Measurements from ENCODE around the gene MKRN1.
"Not testable (repeated sequence)": the region's sequence is repeated elsewhere in the genome, so short reads cannot be mapped to it uniquely, and the experiment has no call there.

MKRN1 gene, protein sequence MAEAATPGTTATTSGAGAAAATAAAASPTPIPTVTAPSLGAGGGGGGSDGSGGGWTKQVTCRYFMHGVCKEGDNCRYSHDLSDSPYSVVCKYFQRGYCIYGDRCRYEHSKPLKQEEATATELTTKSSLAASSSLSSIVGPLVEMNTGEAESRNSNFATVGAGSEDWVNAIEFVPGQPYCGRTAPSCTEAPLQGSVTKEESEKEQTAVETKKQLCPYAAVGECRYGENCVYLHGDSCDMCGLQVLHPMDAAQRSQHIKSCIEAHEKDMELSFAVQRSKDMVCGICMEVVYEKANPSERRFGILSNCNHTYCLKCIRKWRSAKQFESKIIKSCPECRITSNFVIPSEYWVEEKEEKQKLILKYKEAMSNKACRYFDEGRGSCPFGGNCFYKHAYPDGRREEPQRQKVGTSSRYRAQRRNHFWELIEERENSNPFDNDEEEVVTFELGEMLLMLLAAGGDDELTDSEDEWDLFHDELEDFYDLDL

GRCh38 chr7:140479062-140479738 is at the start of gene MKRN1:
Gene MKRN1 (minus strand): TSS chr7:140479505. CDS start chr7:140479344, 161 bp downstream.
- DNase-seq: peak; percentile 90

DNA sequence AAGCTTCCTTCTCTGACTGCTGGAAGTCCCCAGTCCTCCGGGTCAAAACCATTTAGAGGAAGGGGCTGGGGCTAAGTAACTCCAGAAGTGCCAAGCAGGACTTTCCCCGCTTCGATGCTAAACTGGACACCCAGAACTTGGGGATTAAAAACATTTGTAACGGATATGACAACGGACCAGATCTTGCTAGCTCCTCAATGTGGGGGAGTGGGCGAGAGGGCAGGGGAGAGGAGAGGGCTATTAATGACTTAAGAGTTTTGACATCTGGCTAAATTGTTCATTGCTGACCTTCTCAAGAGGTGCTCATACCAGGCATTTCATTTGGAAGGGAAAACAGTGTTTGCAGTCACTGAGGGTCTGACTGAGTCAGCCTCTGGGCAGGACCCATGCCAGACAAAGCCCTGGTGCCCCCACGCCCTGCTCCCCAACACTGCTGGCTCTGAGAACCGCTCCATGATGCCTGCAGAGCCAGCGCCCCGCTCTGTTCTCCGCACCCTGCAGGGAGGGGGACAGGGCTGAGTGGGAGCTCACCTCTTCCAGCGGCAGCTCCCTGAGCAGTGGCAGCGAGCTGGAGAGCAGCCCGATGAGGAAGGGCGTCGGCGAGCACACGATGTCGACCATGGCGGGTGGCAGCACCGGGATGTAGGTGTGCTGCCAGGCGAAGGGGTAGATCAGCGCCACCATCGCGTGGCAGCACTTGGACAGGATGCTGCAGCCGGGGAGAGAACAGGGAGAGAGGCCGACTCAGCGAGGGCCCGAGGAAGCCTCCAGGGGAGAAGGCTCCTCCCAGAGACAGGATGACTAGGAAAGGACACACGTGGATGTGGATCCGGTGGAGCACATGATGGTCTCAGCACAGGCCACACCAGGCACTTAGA is 47.7 kb upstream of the MKRN1 start:
- no peak for DNase-seq

- DNase-seq: no peak
These were observed 46.9 kb upstream of the MKRN1 start for GRCh38 chr7:140526214-140526613.

GRCh38 chr7:140525743-140526142 is 46.4 kb upstream of the MKRN1 start:
- peak; percentile 2 for DNase-seq

- DNase-seq: no peak
These were observed 42.1 kb upstream of the MKRN1 start for GRCh38 chr7:140521421-140521820.

- DNase-seq: no peak
These were observed 39.7 kb upstream of the MKRN1 start for GRCh38 chr7:140519007-140519399.

- DNase-seq: no peak
These were observed 39.2 kb upstream of the MKRN1 start for GRCh38 chr7:140518370-140519006.

DNA sequence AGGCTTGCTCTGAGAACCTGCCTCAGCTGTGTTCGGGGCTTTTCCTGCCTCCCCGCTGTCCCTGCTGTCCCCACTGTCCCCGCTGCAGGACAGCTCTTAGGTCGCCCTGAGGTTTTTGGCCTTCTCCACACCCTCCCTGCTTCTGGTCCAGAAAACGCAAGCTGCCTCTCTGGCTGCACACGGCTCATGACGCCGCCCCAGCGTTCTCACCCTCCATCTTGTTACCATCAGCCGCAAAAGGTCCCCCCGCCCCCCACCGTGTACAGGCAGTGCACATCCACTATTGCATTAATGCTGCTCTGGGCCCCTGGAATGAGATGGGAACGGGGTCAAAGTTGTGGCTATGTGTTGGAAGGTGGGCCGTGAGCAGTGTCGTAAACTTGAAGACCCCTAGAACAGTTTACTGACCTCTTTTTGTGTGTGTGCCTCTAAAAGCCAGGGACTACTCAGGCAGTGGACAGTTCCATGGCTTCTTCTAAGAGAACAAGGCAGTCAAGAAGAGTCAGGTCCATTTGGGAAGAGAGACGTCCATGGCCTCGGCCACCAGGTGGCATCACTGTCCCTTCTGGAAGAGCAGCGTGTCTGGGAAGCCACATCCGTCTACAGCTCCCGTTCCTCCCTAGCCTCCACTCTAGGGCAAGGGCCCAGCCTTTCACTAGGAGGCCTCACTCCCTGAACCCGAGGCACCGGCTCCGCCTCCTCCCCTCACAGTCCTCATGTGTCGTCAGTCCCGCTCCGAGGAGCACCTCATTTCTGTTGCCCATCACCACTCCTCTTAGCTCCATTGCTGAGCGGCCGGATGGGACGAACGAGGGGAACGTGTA is 38.5 kb upstream of the MKRN1 start:
- peak; percentile 52 for DNase-seq

DNA sequence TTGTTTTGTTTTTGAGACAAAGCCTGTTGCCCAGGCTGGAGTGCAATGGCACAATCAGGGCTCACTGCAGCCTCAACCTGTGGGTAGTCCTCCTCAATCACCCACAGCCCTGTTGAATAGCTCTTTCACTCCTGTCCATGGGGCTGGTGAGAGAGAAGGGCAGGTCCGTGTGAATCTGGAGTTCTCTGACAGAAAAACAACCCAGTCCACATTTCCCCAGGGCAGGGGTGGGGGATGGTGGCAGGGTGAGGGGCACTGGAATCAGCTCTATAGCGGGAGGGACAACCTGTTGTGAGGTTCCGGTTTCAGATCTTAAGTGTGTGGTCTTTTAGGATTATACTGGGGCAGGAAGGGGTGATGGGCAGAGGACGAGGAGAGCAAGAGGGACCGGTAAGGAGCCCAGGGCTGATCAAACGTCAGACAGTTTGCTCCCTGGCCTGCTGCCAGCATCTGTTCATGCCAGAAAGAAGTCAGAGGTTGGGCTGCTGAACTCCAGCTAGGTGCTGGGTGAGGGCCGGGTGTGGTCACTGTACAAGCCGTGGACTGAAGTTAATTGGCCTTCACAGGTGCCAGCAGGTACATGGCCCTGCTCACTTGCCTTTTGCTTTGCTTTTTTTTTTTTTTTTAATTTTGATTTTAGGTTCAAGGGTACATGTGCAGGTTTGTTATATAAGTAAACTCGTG is 33.2 kb upstream of the MKRN1 start:
- DNase-seq: no peak

DNA sequence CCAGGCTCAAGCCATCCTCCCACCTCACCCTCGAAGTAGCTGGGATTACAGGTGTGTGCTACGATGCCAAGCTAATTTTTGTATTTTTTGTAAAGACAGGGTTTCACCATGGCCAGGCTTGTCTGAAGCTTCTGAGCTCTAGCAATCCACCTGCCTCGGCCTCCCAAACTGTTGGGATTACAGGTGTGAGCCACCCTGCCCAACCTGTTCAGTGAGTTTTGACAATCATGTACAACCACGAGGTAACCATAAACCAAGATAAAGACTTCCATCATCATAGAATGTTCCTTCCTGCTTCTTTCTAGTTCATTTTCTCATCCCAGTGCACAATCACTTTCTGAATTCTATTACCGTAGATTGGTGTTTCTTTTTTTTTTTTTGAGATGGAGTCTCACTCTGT is 30.5 kb upstream of the MKRN1 start:
- DNase-seq: no peak

DNA sequence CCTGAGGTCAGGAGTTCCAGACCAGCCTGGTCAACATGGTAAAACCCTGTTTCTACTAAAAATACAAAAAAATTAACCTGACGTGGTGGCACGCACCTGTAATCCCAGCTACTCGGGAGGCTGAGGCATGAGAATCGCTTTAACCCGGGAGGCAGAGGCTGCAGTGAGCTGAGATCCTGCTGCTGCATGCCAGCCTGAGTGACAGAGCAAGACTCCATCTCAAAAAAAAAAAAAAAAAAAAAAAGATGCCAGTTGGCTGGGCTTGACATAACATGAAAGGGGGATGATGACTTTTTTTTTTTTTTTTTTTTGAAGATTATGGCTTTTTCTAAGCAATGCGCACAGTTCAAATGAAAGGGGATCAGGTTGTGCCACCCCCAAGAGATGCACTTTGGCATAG is 28.3 kb upstream of the MKRN1 start:
- not testable (repeated sequence) for DNase-seq

GRCh38 chr7:140506788-140507464 is 27.6 kb upstream of the MKRN1 start:
- no peak for DNase-seq

DNA sequence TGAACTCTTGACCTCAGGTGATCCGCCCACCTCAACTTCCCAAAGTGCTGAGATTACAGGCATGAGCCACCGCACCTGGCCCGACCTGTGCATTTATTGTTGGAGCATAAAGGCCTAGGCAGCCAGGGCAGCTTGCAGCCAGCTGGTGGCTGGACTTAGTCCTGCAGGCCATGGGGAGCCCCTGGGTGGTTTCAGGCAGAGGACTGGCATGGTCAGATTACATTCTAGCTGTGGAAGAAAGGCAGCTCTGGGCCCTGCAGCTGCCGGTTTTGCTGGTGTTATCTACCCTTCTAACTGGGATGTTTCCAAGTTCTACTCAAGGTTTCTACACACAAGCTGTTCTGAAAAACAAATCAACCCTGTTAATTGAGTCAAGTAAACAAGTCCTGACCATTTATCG is 22.7 kb upstream of the MKRN1 start:
- DNase-seq: no peak

DNA sequence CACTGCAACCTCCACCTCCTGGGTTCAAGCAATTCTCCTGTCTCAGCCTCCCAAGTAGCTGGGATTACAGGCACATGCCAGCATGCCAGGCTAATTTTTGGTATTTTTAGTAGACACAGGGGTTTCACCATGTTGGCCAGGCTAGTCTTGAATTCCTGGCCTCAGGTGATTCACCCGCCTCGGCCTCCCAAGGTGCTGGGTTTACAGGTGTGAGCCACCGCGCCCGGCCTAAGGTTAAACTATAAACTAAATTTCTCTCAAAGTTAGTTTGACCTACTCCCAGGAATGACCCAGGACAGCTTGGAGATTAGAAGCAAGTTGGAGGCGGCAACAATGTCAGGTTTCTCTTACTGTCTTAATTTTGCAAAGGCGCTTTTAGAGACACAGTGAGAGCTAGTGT is 18.5 kb upstream of the MKRN1 start:
- not testable (repeated sequence) for DNase-seq

GRCh38 chr7:140497241-140497769 is 18.0 kb upstream of the MKRN1 start:
- DNase-seq: no peak

DNA sequence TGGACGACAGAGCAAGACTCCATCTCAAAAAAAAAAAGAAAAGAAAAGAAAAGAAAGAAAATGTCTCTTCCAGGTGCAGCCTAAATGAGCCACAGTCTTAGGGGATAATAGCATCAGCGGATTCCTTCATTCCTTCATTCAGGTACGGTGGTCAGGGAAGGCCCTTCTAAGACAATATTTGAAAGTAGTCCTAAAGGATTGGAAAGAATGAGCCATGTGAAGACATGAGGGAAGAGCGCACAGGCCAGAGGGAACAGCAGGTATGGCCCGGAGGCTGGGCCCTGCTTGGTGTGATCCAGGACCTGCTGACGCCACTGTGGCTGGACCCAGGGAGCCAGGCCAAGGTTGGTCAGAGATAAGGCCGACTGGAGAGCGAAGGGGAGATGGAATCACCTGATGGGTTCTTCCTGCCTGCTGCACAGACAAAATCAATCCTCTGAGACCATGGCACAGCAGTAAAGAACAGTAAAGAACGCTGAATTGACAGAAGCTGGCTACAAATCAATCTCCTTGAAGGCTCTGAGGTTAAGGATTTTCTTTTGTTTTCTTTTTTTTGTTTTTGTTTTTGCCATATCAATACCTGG is 16.3 kb upstream of the MKRN1 start:
- no peak for DNase-seq

- DNase-seq: no peak
These were observed 15.6 kb upstream of the MKRN1 start for GRCh38 chr7:140494867-140495266.

GRCh38 chr7:140489026-140489359 is 9.7 kb upstream of the MKRN1 start:
- DNase-seq: no peak

DNA sequence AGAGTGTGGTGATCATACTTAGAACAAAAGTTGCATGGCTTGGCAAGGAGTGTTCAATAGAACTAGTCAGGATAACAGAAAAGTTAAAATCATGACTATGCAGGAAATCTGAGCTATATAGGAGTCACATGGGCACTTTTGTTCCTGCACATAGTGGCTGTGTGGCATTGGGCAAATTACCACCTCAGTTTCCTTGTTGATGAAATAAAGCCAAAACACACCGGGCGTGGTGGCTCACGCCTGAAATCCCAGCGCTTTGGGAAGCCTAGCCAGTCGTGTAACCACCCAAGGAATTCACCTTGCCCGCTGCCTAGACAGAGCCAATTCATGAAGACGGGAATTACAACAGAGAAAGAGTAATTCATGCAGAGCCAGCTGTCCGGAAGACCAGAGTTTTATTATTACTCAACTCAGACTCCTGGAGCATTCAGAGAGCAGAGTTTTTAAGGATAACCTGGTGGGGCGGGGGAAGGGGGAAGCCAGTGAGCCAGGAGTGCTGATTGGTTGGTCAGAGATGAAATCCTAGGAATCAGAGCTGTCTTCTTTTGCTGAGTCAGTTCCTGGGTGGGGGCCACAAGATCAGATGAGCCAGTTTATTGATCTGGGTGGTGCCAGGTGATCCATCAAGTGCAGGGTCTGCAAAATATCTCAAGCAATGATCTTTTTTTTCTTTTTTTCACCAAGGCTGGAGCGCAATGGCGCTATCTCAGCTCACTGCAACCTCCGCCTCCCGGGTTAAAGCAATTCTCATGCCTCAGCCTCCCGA is 6.4 kb upstream of the MKRN1 start:
- no peak for DNase-seq
